ENCODE measurements around the gene GFRA4. TPM values are rescaled to one million over a fixed set of nuclear protein-coding genes. Genes with fewer than 3 reads are reported as not detected.

The GFRA4 gene
- not detected in 5 replicates for total RNA-seq (2022; extraction: Qiagen RNA extraction; ENCODE audit: low read depth)

DNA sequence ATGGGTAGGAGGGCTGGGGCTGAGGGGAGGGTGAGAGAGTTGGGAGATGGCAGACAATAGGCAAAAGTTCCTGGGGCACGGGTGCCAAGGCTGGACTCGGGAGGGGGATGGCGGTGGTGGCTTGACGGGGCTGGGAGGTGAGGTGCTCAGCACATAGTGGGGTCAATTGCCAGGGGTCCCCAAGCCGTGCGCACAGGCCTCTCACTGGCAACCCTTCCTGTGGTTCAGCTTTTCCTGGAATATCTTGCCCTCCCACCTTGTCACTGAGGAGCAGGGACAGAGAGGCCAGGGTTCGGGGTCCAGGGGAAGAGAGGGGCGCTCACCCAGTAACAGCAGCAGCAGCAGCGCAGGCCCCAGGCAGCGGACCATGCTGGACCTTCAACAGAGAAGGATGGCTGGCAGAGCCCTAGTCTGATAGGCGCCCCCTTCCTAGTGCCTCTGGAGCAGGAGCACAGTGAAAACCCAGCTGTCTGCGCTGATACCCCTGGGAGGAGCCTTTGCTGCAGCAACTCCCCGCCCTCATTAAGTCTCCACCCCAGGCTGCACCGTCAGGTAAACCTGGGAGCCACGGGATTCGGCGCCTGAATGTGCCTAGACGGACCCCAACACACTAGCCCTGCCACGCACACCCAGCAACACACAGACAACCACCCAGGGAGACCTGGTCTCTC is at the start of gene GFRA4:
Gene GFRA4 (minus strand): TSS at position 369 of the 671 bp plus-strand sequence. CDS start 0 bp downstream, at position 369.

DNA sequence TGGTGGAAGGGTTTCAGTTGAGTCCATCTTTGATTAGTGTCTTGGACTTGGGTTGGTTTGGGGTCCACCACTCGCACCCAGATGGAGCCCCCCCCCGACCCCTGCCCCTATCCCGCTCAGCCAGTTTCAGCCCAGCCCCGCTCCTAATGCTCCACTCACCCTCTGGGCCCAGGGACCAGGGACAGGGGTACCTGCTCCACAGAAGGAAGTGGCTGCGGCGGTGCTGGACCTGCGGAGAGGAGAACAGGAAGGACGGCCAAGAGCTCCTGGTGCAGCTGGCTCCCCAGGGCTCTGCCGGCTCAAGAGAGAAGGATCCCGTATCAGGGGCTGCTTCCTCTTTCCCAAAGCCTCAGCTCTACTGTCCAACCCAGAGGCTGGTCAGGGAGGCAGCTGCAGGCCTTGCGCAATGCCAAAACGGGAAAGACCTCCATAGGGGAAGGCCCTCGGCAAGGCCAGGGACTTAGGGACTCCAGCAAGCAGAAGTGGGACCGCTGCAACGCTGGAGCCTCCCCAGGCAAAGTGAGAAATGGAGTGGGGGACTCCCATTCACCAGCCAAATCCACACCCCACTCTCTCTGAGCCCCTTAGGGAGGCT is 49.2 kb upstream of the GFRA4 start, which contains the start of gene SIGLEC1:
Gene SIGLEC1 (minus strand): TSS at position 322 of the 595 bp plus-strand sequence. CDS start 5,472 bp downstream, outside the sequence.

DNA sequence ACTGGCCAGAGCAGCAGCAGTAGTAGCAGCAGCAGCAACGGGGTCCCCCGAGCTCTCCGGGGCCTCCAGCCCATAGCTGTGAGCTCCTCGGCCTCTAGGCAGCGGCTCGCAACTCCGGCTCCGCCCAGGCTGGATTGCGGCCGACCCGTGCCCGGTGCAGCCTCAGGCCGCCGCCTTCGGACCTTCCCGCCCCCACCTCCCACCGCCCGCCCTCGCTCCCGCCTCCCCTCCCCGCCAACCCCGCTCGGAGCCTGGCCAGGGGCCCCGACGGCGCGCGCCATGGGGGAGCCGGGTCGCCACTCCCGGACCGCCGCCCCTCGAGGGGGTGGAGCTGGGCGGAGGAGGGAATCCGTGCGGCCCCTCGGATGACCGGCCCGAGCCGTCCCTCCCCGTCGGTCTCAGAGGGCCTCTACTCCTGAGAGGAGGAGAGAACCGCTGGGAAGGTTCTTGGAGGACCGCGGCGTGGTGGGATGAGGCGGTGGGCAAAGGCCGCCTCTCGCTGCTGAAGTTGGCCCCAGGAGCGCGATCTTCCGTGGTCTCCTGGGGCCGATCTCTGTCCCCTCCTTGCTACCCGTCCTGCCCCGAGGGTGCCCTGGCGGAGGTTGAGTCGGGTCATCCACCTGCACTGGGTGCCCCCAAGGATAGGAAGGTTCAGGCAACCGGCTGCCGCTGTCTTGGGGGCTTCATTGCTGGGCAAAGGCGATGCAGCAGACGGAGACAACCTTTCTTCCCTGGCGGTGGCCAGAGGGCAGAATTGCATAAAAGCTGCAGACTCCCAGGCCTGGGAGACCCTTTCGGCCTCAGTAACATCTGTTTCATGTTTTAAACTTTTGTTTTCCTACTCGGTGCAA is 19.0 kb upstream of the GFRA4 start, which contains the start of gene ADAM33:
Gene ADAM33 (minus strand): TSS at position 80 of the 851 bp plus-strand sequence. CDS start 6 bp downstream, at position 74.

Other genes starting within 250 kb of the GFRA4 start
- 18.8 to 28.3 TPM (median 24.3 TPM) in 5 replicates for gene ATRN, start 192.4 kb downstream of the GFRA4 start, total RNA-seq (2022; extraction: Qiagen RNA extraction; ENCODE audit: low read depth)
- 0.05 to 0.08 TPM in 2 of 5 replicates, not detected in the others for gene ADAM33, start 18.6 kb upstream of the GFRA4 start, total RNA-seq (2022; extraction: Qiagen RNA extraction; ENCODE audit: low read depth)
- gene SIGLEC1, start 49.2 kb upstream of the GFRA4 start, total RNA-seq (2022; extraction: Qiagen RNA extraction; ENCODE audit: low read depth), result not detected in 5 replicates
- 0.35 to 0.65 TPM (median 0.45 TPM) in 5 replicates for gene HSPA12B, start 69.3 kb upstream of the GFRA4 start, total RNA-seq (2022; extraction: Qiagen RNA extraction; ENCODE audit: low read depth)
- 83.9 to 169 TPM (median 156 TPM) in 5 replicates for gene ADISSP, start 104.4 kb upstream of the GFRA4 start, total RNA-seq (2022; extraction: Qiagen RNA extraction; ENCODE audit: low read depth)
- gene SPEF1, start 118.0 kb upstream of the GFRA4 start, total RNA-seq (2022; extraction: Qiagen RNA extraction; ENCODE audit: low read depth), result 1.0 to 2.4 TPM (median 1.8 TPM) in 5 replicates
- 73.4 to 134 TPM (median 126 TPM) in 5 replicates for gene CENPB, start 123.3 kb upstream of the GFRA4 start, total RNA-seq (2022; extraction: Qiagen RNA extraction; ENCODE audit: low read depth)
- gene CDC25B, start 132.9 kb upstream of the GFRA4 start, total RNA-seq (2022; extraction: Qiagen RNA extraction; ENCODE audit: low read depth), result 153 to 240 TPM (median 231 TPM) in 5 replicates
- 13.5 to 20.8 TPM (median 17.2 TPM) in 5 replicates for gene AP5S1, start 157.1 kb upstream of the GFRA4 start, total RNA-seq (2022; extraction: Qiagen RNA extraction; ENCODE audit: low read depth)
- gene MAVS, start 183.4 kb upstream of the GFRA4 start, total RNA-seq (2022; extraction: Qiagen RNA extraction; ENCODE audit: low read depth), result 17.0 to 27.0 TPM (median 23.7 TPM) in 5 replicates
- 51.8 to 61.7 TPM (median 56.6 TPM) in 5 replicates for gene PANK2, start 226.0 kb upstream of the GFRA4 start, total RNA-seq (2022; extraction: Qiagen RNA extraction; ENCODE audit: low read depth)